Liver (tissue), 9 donors: ENCODE measurements around the gene SPATS2L. TPM values are rescaled to one million over a fixed set of nuclear protein-coding genes. Genes with fewer than 3 reads are reported as not detected.

Experiments used
- DNase-seq: peaks from one replicate; pipeline ENCODE4 v3.0.0-alpha.2; 2017; ENCODE audit warnings: low spot score
- H3K27ac ChIP-seq, 2 donors: one replicate each; pipeline ENCODE4 v1.7.0; 2013; ENCODE audit warnings: inconsistent platforms in 2 of 2, low read length in 2 of 2, control low read depth in 1 of 2, low read depth in 1 of 2, mild to moderate bottlenecking in 1 of 2
- H3K27me3 ChIP-seq, 4 donors: one replicate each; pipeline versions ENCODE4 v1.6.1 to v1.7.0; 2013; ENCODE audit warnings: low read length in 3 of 4, inconsistent platforms in 1 of 4, mild to moderate bottlenecking in 1 of 4, moderate library complexity in 1 of 4; ENCODE audit not compliant: control insufficient read depth in 4 of 4, insufficient read depth in 4 of 4
- H3K36me3 ChIP-seq, 4 donors: one replicate each; pipeline versions ENCODE4 v1.6.1 to v1.7.0; 2013; ENCODE audit warnings: low read length in 3 of 4, mild to moderate bottlenecking in 3 of 4, low read depth in 1 of 4, moderate library complexity in 1 of 4; ENCODE audit not compliant: control insufficient read depth in 4 of 4, insufficient read depth in 3 of 4
- H3K4me1 ChIP-seq, 4 donors: one replicate each; pipeline versions ENCODE4 v1.6.1 to v1.7.0; 2013; ENCODE audit warnings: low read length in 3 of 4, mild to moderate bottlenecking in 3 of 4, moderate library complexity in 1 of 4; ENCODE audit not compliant: control insufficient read depth in 4 of 4, insufficient read depth in 4 of 4
- H3K4me3 ChIP-seq, 3 donors: one replicate each; pipeline versions ENCODE4 v1.6.1 to v1.7.0; 2013; ENCODE audit warnings: low read length in 3 of 3, control low read depth in 1 of 3, low read depth in 1 of 3, mild to moderate bottlenecking in 1 of 3
- H3K9ac ChIP-seq, 2 donors: one replicate each; pipeline ENCODE4 v1.7.0; 2013; ENCODE audit warnings: low read length in 2 of 2, mild to moderate bottlenecking in 2 of 2, moderate library complexity in 2 of 2, control low read depth in 1 of 2, low read depth in 1 of 2
- H3K9me3 ChIP-seq, 4 donors: one replicate each; pipeline versions ENCODE4 v1.6.1 to v1.7.0; 2013; ENCODE audit warnings: low read length in 3 of 4; ENCODE audit not compliant: control insufficient read depth in 4 of 4
- ATF3 ChIP-seq: IDR thresholded peaks from 2 replicates; pipeline ENCODE4 v1.6.1; 2016; ENCODE audit warnings: antibody characterized with exemption
- CTCF ChIP-seq: fragments of 150-350 bp; IDR thresholded peaks from 2 replicates; pipeline ENCODE4 v1.5.1; 2017; ENCODE audit warnings: improper control_type of control experiment, low read depth, low read length; ENCODE audit not compliant: missing input control
- EGR1 ChIP-seq, 2 donors: IDR thresholded peaks; 2 replicates each; pipeline ENCODE4 v1.6.1; 2016 to 2018; ENCODE audit warnings: antibody characterized with exemption in 2 of 2, low read depth in 2 of 2
- FOXA1 ChIP-seq: IDR thresholded peaks from 2 replicates; pipeline ENCODE4 v1.6.1; 2016; ENCODE audit warnings: antibody characterized with exemption
- FOXA2 ChIP-seq: IDR thresholded peaks from 2 replicates; pipeline ENCODE4 v1.6.1; 2016; ENCODE audit warnings: antibody characterized with exemption
- GABPA ChIP-seq, 2 donors: IDR thresholded peaks in 1 of 2; conservative IDR thresholded peaks in 1 of 2; 2 replicates each; pipeline ENCODE4 v1.6.1; 2016; ENCODE audit warnings: antibody characterized with exemption in 2 of 2, mild to moderate bottlenecking in 1 of 2, moderate library complexity in 1 of 2
- HNF4A ChIP-seq, 2 donors: conservative IDR thresholded peaks; 2 replicates each; pipeline ENCODE4 v1.6.1; 2016; ENCODE audit warnings: antibody characterized with exemption in 2 of 2, mild to moderate bottlenecking in 2 of 2
- HNF4G ChIP-seq: IDR thresholded peaks from 2 replicates; pipeline ENCODE4 v1.6.1; 2016; ENCODE audit warnings: antibody characterized with exemption
- JUND ChIP-seq, 2 donors: IDR thresholded peaks; 2 replicates each; pipeline ENCODE4 v1.6.1; 2016; ENCODE audit warnings: antibody characterized with exemption in 2 of 2
- MAX ChIP-seq: IDR thresholded peaks from 2 replicates; pipeline ENCODE4 v1.6.1; 2016; ENCODE audit warnings: antibody characterized with exemption
- NR2F2 ChIP-seq: IDR thresholded peaks from 2 replicates; pipeline ENCODE4 v1.6.1; 2016; ENCODE audit warnings: antibody characterized with exemption
- RAD21 ChIP-seq, 2 donors: IDR thresholded peaks; 2 replicates each; pipeline ENCODE4 v1.6.1; 2016; ENCODE audit warnings: antibody characterized with exemption in 2 of 2, mild to moderate bottlenecking in 2 of 2
- REST ChIP-seq: IDR thresholded peaks from 2 replicates; pipeline ENCODE4 v1.6.1; 2016; ENCODE audit warnings: antibody characterized with exemption, mild to moderate bottlenecking
- RXRA ChIP-seq, 2 donors: IDR thresholded peaks; 2 replicates each; pipeline ENCODE4 v1.6.1; 2017 to 2018; ENCODE audit warnings: antibody characterized with exemption in 2 of 2, mild to moderate bottlenecking in 1 of 2
- SP1 ChIP-seq: IDR thresholded peaks from 2 replicates; pipeline ENCODE4 v1.6.1; 2018; ENCODE audit warnings: antibody characterized with exemption, mild to moderate bottlenecking
- TAF1 ChIP-seq: conservative IDR thresholded peaks from 2 replicates; pipeline ENCODE4 v1.6.1; 2016; ENCODE audit warnings: antibody characterized with exemption, mild to moderate bottlenecking
- YY1 ChIP-seq: IDR thresholded peaks from 2 replicates; pipeline ENCODE4 v1.6.1; 2016; ENCODE audit warnings: antibody characterized with exemption, mild to moderate bottlenecking
- ZBTB33 ChIP-seq: IDR thresholded peaks from 2 replicates; pipeline ENCODE4 v1.6.1; 2016; ENCODE audit warnings: antibody characterized with exemption
- WGBS: extraction: QIAGEN DNeasy Blood & Tissue Kit; methylation state at CpG from one replicate; pipeline ENCODE4 v1.1.7; 2013; 5-methylcytosine and 5-hydroxymethylcytosine counted together
- polyA plus RNA-seq, 2 donors: library from polyadenylated mRNA; stranded (reverse) in 1 of 2; unstranded in 1 of 2; fragments of 200-250 nt in 1 of 2; fragments of >200 nt in 1 of 2; fragmentation: Nextera tagmentation in 1 of 2; extraction: Ambion mirVana in 1 of 2; gene quantifications; one replicate each; pipeline versions ENCODE4 v1.2.1 to v1.2.3, GENCODE V29; 2013 to 2015
- total RNA-seq, 2 donors: library from RNA; depleted of rRNA; stranded (reverse); fragments of >200 nt; gene quantifications; one replicate each; pipeline ENCODE4 v1.2.3, GENCODE V29; 2014
- donor health status: healthy.
- donor health status: healthy.
- donor health status: healthy.
- donor health status: healthy.
- donor health status: healthy.

Gene SPATS2L
- total and polyA plus RNA-seq, 4 donors: 31.4 to 49.9 (median 42.4) TPM

GRCh38 chr2:200453853-200454534 is 147.5 kb downstream of the SPATS2L start (continued):
- TF ChIP-seq CTCF: no peak

- Histone ChIP-seq H3K4me3 (no peak overlapping the region), H3K4me1 (peaks cover 0 to 9% (median 1%) of the 10 kb centered on the region in 4 donors), H3K27me3 (no peaks in the 10 kb centered on the region), H3K36me3 (peaks cover 0 to 14% (median 5%) of the 10 kb centered on the region in 4 donors), H3K9me3 (no peaks in the 10 kb centered on the region), H3K9ac (no peak overlapping the region), H3K27ac (no peak overlapping the region)
- 82% methylated on average over 4 of the region's 4 CpGs for whole genome bisulfite sequencing
- TF ChIP-seq ZBTB33 (no peak), FOXA1 (no peak), FOXA2 (no peak), REST (no peak), ATF3 (no peak), HNF4G (no peak), GABPA (IDR thresholded peaks at IDR 0.05 in 1 of 2, conservative IDR thresholded peaks at IDR 0.05 in 1 of 2) (no peak), JUND (IDR thresholded peaks at IDR 0.05) (no peak), NR2F2 (no peak), MAX (no peak), SP1 (no peak), YY1 (no peak), RAD21 (IDR thresholded peaks at IDR 0.05) (no peak), CTCF (no peak), EGR1 (IDR thresholded peaks at IDR 0.05; ENCODE audit: low read depth in 2 of 2) (no peak), RXRA (IDR thresholded peaks at IDR 0.05) (no peak), HNF4A (conservative IDR thresholded peaks at IDR 0.05) (no peak), TAF1 (no peak)
- no peak for DNase-seq
Observed at GRCh38 chr2:200454927-200455801, 148.7 kb downstream of the SPATS2L start.
